ENCODE measurements around the gene GAS1. TPM values are rescaled to one million over a fixed set of nuclear protein-coding genes. Genes with fewer than 3 reads are reported as not detected.

Gene GAS1
- total RNA-seq, 2 donors from 2014 or later, result 4.8 to 6.7 TPM

DNA sequence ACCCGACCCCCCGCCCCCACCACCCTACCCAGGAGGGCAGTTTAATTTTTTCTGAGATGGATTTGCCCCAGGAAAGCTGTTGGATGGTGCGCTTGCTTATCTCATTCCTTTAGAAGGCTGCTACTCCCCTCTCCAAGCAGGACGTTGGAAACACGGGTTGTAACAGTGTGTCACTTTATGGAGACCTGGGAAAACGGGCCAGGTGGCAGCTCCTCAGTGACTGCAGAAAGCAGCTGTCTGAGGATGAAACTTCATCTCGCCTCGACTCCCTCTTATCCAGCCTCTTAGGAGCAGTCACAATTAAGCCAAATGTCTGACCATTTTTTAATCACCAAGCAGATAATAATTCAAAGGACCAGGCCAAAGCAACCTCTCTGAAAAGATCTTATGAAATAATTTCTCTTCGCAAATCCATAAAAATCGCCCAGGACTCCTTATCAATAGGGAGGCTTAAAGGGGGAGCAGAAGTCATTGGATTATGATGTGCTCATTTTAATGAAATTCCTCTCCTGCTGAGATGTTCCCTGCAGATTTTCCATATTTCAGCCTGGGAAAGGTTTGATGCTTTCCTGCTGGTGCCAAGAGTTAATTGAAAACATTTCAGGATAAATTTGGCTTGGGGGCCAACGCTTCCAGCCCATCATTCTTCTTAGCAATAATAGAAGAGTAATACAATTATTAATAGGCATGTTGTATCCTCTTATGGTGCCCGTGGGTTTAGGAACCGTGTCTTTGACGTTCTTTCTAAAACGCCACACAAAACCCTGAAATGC lies 26.0 kb downstream of the GAS1 start:
- Mint-ChIP-seq H3K4me3 (no peak overlapping the region), H3K27ac (no peak overlapping the region), H3K9me3 (no peaks in the 10 kb centered on the region), H3K36me3 (ENCODE audit: low read depth) (no peaks in the 10 kb centered on the region), H3K4me1 (peaks cover 8% of the 10 kb centered on the region), H3K27me3 (ENCODE audit: insufficient read depth) (peaks cover 10% of the 10 kb centered on the region)
- Histone ChIP-seq H3K4me1 (ENCODE audit: control insufficient read depth, insufficient read depth, low read length) (no peaks in the 10 kb centered on the region), H3K9ac (ENCODE audit: extremely low read depth, low read length, poor library complexity, severe bottlenecking) (no peak overlapping the region), H3K36me3 (ENCODE audit: control insufficient read depth, insufficient read depth, low read length) (no peaks in the 10 kb centered on the region), H3K9me3 (ENCODE audit: control insufficient read depth, low read length) (no peaks in the 10 kb centered on the region), H3K4me3 (ENCODE audit: low read length) (no peak overlapping the region), H3K27ac (ENCODE audit: low read depth, low read length) (peak overlapping the region; percentile 47), H3K27me3 (ENCODE audit: control insufficient read depth, insufficient read depth, low read length, poor library complexity, severe bottlenecking) (no peaks in the 10 kb centered on the region)
- no peak for DNase-seq
- TF ChIP-seq CTCF (conservative IDR thresholded peaks at IDR 0.05), result no peak
- 87 to 93% methylated on average over 8 to 12 of the region's 15 CpGs for WGBS, 2 experiments (ENCODE audit: insufficient coverage in 1 of 2, insufficient read length in 1 of 2)

DNA sequence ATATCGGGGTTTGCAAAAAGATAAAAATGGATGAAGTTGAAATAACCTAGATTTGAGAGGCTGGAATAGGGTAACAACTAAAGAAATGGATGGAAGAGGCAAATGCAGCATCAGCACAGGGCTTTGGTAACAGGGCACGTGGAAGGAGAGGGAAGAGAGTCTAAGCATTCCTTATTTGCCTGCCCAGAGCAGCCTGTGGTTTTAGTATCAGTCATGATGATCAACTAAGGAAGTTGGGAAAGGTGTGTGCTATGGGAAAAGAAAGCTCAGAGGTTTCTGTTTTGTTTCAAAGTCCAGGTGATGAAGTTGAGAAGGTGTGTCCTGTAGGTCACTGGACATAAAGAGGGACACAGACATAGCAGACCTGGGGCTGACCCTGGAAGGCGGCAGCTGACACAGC lies 28.8 kb downstream of the GAS1 start:
- Histone ChIP-seq H3K27ac (ENCODE audit: low read depth, low read length) (no peak overlapping the region), H3K9ac (ENCODE audit: extremely low read depth, low read length, poor library complexity, severe bottlenecking) (no peak overlapping the region), H3K4me3 (ENCODE audit: low read length) (no peak overlapping the region), H3K9me3 (ENCODE audit: control insufficient read depth, low read length) (no peaks in the 10 kb centered on the region), H3K27me3 (ENCODE audit: control insufficient read depth, insufficient read depth, low read length, poor library complexity, severe bottlenecking) (no peaks in the 10 kb centered on the region), H3K4me1 (ENCODE audit: control insufficient read depth, insufficient read depth, low read length) (no peaks in the 10 kb centered on the region), H3K36me3 (ENCODE audit: control insufficient read depth, insufficient read depth, low read length) (no peaks in the 10 kb centered on the region)
- no peak for TF ChIP-seq CTCF (conservative IDR thresholded peaks at IDR 0.05)
- WGBS, 2 experiments (ENCODE audit: insufficient coverage in 1 of 2, insufficient read length in 1 of 2), result 85 to 97% methylated on average over 3 of the region's 3 CpGs
- no peak for DNase-seq
- Mint-ChIP-seq H3K9me3 (no peaks in the 10 kb centered on the region), H3K27ac (no peak overlapping the region), H3K36me3 (ENCODE audit: low read depth) (no peaks in the 10 kb centered on the region), H3K4me3 (no peak overlapping the region), H3K27me3 (ENCODE audit: insufficient read depth) (peaks cover 8% of the 10 kb centered on the region), H3K4me1 (peaks cover 7% of the 10 kb centered on the region)

GRCh38 chr9:86912210-86912609 lies 35.1 kb downstream of the GAS1 start:
- DNase-seq, result no peak
- no peak for TF ChIP-seq CTCF (conservative IDR thresholded peaks at IDR 0.05)
- H3K9ac ChIP-seq (ENCODE audit: extremely low read depth, low read length, poor library complexity, severe bottlenecking), result no peak overlapping the region
- H3K4me3 ChIP-seq (ENCODE audit: low read length), result no peak overlapping the region
- H3K4me3 Mint-ChIP-seq, result no peak overlapping the region
- H3K4me1 Mint-ChIP-seq, result no peaks in the 10 kb centered on the region
- H3K27ac ChIP-seq (ENCODE audit: low read depth, low read length), result no peak overlapping the region
- peaks cover 8% of the 10 kb centered on the region for H3K27me3 Mint-ChIP-seq (ENCODE audit: insufficient read depth)
- no peaks in the 10 kb centered on the region for H3K36me3 ChIP-seq (ENCODE audit: control insufficient read depth, insufficient read depth, low read length)
- no peaks in the 10 kb centered on the region for H3K27me3 ChIP-seq (ENCODE audit: control insufficient read depth, insufficient read depth, low read length, poor library complexity, severe bottlenecking)
- H3K27ac Mint-ChIP-seq, result no peak overlapping the region
- H3K4me1 ChIP-seq (ENCODE audit: control insufficient read depth, insufficient read depth, low read length), result no peaks in the 10 kb centered on the region
- H3K9me3 ChIP-seq (ENCODE audit: control insufficient read depth, low read length), result peaks cover 16% of the 10 kb centered on the region
- H3K9me3 Mint-ChIP-seq, result peaks cover 16% of the 10 kb centered on the region
- 94 to 100% methylated on average over 2 to 3 of the region's 3 CpGs for WGBS, 2 experiments (ENCODE audit: insufficient coverage in 1 of 2, insufficient read length in 1 of 2)
- no peaks in the 10 kb centered on the region for H3K36me3 Mint-ChIP-seq (ENCODE audit: low read depth)
